Uterus (tissue), 2 donors: ENCODE measurements around the gene MRPL14.

Experiments used
- POLR2A ChIP-seq, 2 donors: fragments of 450-650 bp; IDR thresholded peaks; one replicate each; pipeline ENCODE4 v1.6.1; 2016; ENCODE audit warnings: antibody characterized with exemption in 2 of 2, mild to moderate bottlenecking in 1 of 2, moderate library complexity in 1 of 2
- TF ChIP-seq, protein P1 (sequence below), 4 experiments: fragments of 200-600 bp in 2 of 4; fragments of 450-650 bp in 2 of 4; sonication (generic) in 2 of 4; IDR thresholded peaks; one replicate each; pipeline ENCODE4 v1.5.1; 2016 to 2019; ENCODE audit warnings: antibody characterized with exemption in 4 of 4, mild to moderate bottlenecking in 2 of 4, moderate library complexity in 1 of 4

DNA sequence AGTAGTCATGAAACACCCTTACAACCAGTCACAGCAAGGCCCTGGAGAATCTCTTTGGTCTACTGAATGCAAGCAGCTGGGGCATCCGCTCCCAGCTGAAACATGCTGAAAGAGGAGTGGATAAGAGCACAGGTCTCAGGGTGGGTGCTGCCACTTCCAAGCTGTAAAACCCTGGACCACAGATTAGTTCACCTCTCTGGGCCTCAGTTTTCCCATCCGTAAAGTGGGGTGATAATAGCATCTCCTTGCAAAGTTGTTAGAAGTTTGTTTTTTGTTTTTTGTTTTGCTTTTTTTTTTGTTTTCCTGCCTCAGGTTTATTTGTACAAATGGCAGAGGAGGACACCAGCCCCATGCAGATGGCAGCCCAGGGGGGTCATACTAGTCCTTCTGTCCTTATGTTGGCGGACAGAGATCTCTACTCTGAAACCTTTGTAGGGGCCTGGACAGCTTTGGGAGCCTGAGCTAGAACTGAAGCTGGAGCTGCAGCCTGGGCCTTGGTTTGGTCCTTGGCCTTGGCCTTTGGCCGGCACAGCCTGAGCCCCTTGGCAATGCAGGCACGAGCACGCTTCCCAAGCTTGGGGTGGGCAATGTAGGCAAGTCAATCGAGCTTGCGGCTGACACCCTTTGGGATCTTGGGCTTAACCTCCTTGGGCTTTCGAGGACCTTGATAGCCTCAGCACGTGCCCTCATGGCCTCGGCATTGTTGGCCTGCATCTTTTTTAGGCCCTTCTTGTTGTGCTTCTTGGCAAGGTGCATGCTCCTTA lies 38.2 kb downstream of the MRPL14 start:
- TF ChIP-seq, protein P1, sequence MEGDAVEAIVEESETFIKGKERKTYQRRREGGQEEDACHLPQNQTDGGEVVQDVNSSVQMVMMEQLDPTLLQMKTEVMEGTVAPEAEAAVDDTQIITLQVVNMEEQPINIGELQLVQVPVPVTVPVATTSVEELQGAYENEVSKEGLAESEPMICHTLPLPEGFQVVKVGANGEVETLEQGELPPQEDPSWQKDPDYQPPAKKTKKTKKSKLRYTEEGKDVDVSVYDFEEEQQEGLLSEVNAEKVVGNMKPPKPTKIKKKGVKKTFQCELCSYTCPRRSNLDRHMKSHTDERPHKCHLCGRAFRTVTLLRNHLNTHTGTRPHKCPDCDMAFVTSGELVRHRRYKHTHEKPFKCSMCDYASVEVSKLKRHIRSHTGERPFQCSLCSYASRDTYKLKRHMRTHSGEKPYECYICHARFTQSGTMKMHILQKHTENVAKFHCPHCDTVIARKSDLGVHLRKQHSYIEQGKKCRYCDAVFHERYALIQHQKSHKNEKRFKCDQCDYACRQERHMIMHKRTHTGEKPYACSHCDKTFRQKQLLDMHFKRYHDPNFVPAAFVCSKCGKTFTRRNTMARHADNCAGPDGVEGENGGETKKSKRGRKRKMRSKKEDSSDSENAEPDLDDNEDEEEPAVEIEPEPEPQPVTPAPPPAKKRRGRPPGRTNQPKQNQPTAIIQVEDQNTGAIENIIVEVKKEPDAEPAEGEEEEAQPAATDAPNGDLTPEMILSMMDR (IDR thresholded peaks at IDR 0.05) = no peak
- TF ChIP-seq POLR2A (IDR thresholded peaks at IDR 0.05) = no peak
